Heart left ventricle (tissue), 13 donors: ENCODE results near the gene ACAN.

Experiments used
- CTCF ChIP-seq, 12 donors: fragments of 200-600 bp; sonication (generic) in 4 of 12; IDR thresholded peaks; one replicate each; pipeline versions ENCODE4 v1.5.0 to v1.8.0; 2018 to 2022; ENCODE audit warnings: antibody characterized with exemption in 12 of 12, mild to moderate bottlenecking in 5 of 12
- POLR2A ChIP-seq, 2 donors: fragments of 450-650 bp; IDR thresholded peaks; one replicate each; pipeline ENCODE4 v1.6.1; 2017; ENCODE audit warnings: antibody characterized with exemption in 2 of 2, mild to moderate bottlenecking in 2 of 2, moderate library complexity in 2 of 2
- donor health status: ischemic (EF 13 %, LVEDD 7.1; RV severe dilation, severe dysfunction).
- donor health status: DM: no; HTN: yes; CAD: no.
- donor health status: DM: no; HTN: no; CAD: no.
- donor health status: ischemic (EF 25% LVEDD 6.9; RV normal size, moderate dysfunction).
- donor health status: ischemic (EF 25% LVEDD 5.7; RV mildly dilated, moderate dysfunction).
- donor health status: ischemic (EF 35%, LVEDD 5.7; RV mildly dilated, moderate dysfunction).
- donor health status: nonischemic (EF 11% LVEDD 7.7; RV severe dilation, severe dysfunction).
- donor health status: DM: yes; HTN: yes; CAD: no.
- donor health status: PGD.
- donor health status: ischemic (EF 29% LVEDD 5.4; RV normal size, mild dysfunction).
- donor health status: nonischemic (EF 23%, LVEDD 6.1; RV moderate dilation, normal function).

GRCh38 chr15:88874275-88874674, 71.0 kb downstream of the ACAN start:
- TF ChIP-seq POLR2A (IDR thresholded peaks at IDR 0.05) (no peak), CTCF (IDR thresholded peaks at IDR 0.05) (no peak)
